Activated T-cell treated with anti-CD3 and anti-CD28 coated beads, Interleukin-2, amount 50 U/mL, for 72 hours (primary cell): ENCODE results near the gene OR10C1. TPM values are rescaled to one million over a fixed set of nuclear protein-coding genes. Genes with fewer than 3 reads are reported as not detected.

Experiments
- ATAC-seq, 2 donors: fragments of 150-1000 bp; cut with Tn5 transposase; replicated peaks in 1 of 2; 2 replicates each; pipeline ENCODE4 v1.10.0; 2021; ENCODE audit warnings: moderate library complexity in 2 of 2, mild to moderate bottlenecking in 1 of 2
- DNase-seq, 2 donors: peaks; one replicate each; pipeline ENCODE4 v3.0.0; 2021 to 2022; ENCODE audit warnings: mixed read lengths in 1 of 2
- H3K27ac Mint-ChIP-seq: one replicate; pipeline ENCODE4 v1.8.0; 2022; ENCODE audit warnings: mild to moderate bottlenecking, moderate library complexity, mixed read lengths
- H3K27me3 Mint-ChIP-seq: one replicate; pipeline ENCODE4 v1.8.0; 2022; ENCODE audit warnings: low read depth, mixed read lengths
- H3K36me3 Mint-ChIP-seq, 2 donors: one replicate each; pipeline ENCODE4 v1.8.0; 2022; ENCODE audit warnings: mixed read lengths in 2 of 2, mild to moderate bottlenecking in 1 of 2; ENCODE audit not compliant: insufficient read depth in 2 of 2
- H3K4me1 Mint-ChIP-seq: one replicate; pipeline ENCODE4 v1.8.0; 2022; ENCODE audit warnings: low read depth, mixed read lengths
- H3K4me3 Mint-ChIP-seq, 2 donors: one replicate each; pipeline ENCODE4 v1.8.0; 2022; ENCODE audit warnings: mild to moderate bottlenecking in 2 of 2, mixed read lengths in 2 of 2, moderate library complexity in 2 of 2
- H3K9me3 Mint-ChIP-seq, 2 donors: one replicate each; pipeline ENCODE4 v1.8.0; 2022; ENCODE audit warnings: mixed read lengths in 2 of 2
- total RNA-seq, 2 donors: library from RNA; stranded (reverse); gene quantifications; one replicate each; pipeline ENCODE4 v1.2.3, GENCODE V29; 2022

Gene OR10C1
- total RNA-seq, 2 donors from 2014 or later: not detected

DNA sequence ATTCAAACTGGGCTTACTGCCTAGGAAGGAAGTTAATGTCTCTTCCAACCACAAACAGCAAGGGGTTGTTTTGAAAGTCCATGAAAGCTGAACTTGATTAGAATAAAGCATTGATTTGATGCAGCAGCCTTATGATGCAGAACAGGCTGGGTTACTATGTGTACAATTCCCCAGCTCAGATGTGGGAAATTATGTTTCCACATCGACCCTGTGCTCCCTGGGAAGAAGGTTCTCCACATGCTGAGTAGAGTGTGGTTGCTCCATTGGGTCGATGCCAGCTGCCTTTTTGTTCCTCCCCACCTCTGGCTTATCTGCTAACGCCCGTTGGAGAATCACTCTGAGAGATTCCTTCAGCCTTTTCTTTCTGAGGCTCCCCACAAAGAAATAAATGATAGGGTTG lies 47.5 kb downstream of the OR10C1 start:
- Mint-ChIP-seq H3K27ac (no peak overlapping the region), H3K36me3 (no peaks in the 10 kb centered on the region), H3K27me3 (peaks cover 28% of the 10 kb centered on the region), H3K9me3 (no peaks in the 10 kb centered on the region), H3K4me3 (no peak overlapping the region), H3K4me1 (no peaks in the 10 kb centered on the region)
- ATAC-seq: no peak
- no peak for DNase-seq

GRCh38 chr6:29487131-29487530 lies 48.0 kb downstream of the OR10C1 start:
- Mint-ChIP-seq H3K4me1 (no peaks in the 10 kb centered on the region), H3K4me3 (no peak overlapping the region), H3K27me3 (peaks cover 29% of the 10 kb centered on the region), H3K9me3 (no peaks in the 10 kb centered on the region), H3K36me3 (no peaks in the 10 kb centered on the region), H3K27ac (no peak overlapping the region)
- no peak for DNase-seq
- ATAC-seq: no peak

DNA sequence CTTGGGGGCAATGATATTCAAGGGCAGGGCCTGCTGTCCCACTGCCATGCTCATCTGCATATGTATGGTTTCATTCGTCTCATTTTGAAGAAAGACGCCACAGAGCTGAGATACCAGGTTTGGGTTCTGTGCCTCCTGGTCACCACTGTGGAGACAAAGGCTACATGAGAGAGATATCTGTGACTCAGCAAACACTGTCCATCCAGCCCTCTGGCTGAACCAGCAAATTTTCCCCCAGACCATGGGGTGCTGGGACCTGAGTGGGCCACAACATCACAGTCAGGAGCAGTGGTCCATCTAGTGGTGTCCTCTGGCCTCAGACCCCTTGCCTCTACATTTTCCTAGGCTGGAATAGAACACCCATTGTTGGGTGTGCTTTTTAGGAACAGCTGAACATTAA lies 48.6 kb downstream of the OR10C1 start, which contains the start of gene MAS1L:
Gene MAS1L (minus strand): TSS at position 297 of the 400 bp plus-strand sequence. CDS start 54 bp downstream, at position 243.
- Mint-ChIP-seq H3K4me3 (no peak within 1 kb of the TSS), H3K27ac (no peak within 1 kb of the TSS), H3K27me3 (peaks cover 25% of the 10 kb centered on the region), H3K9me3 (no peaks in the 10 kb centered on the region), H3K36me3 (no peaks in the 10 kb centered on the region), H3K4me1 (no peaks in the 10 kb centered on the region)
- ATAC-seq (no peak), DNase-seq (no peak)

GRCh38 chr6:29488874-29489273 lies 49.8 kb downstream of the OR10C1 start:
- Mint-ChIP-seq H3K4me3 (no peak overlapping the region), H3K27ac (no peak overlapping the region), H3K4me1 (no peaks in the 10 kb centered on the region), H3K27me3 (peaks cover 18% of the 10 kb centered on the region), H3K36me3 (no peaks in the 10 kb centered on the region), H3K9me3 (no peaks in the 10 kb centered on the region)
- no peak for DNase-seq
- no peak for ATAC-seq

DNA sequence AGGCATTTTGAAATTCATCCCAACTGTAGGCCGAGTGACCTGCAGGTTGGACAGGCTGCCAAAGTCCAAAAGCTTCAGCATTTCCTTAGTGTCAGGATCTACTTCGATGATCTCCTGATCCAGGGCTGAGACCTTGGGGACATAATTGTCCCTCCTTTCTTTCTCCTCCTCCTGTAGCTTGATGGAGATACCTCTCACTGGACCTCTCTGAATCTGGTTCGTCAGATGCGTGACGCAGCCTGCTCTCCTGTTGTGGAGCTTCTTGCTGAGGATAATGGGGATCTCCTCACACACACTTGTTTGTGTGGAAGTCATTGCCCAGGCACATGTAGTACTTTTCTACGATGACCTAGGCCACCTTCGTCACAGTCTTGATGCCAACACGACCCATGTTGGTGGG lies 50.2 kb downstream of the OR10C1 start:
- DNase-seq: no peak
- Mint-ChIP-seq H3K27ac (no peak overlapping the region), H3K4me3 (no peak overlapping the region), H3K36me3 (no peaks in the 10 kb centered on the region), H3K4me1 (no peaks in the 10 kb centered on the region), H3K9me3 (no peaks in the 10 kb centered on the region), H3K27me3 (peaks cover 18% of the 10 kb centered on the region)
- no peak for ATAC-seq

- Mint-ChIP-seq H3K4me1 (no peaks in the 10 kb centered on the region), H3K27me3 (peaks cover 23% of the 10 kb centered on the region), H3K27ac (no peak overlapping the region), H3K4me3 (no peak overlapping the region), H3K36me3 (no peaks in the 10 kb centered on the region), H3K9me3 (no peaks in the 10 kb centered on the region)
- ATAC-seq (peak in 1 of 2 donors; percentile 34), DNase-seq (no peak)
These were observed 50.9 kb downstream of the OR10C1 start for GRCh38 chr6:29490055-29490454.

- Mint-ChIP-seq H3K27me3 (peaks cover 26% of the 10 kb centered on the region), H3K36me3 (no peaks in the 10 kb centered on the region), H3K4me1 (no peaks in the 10 kb centered on the region), H3K9me3 (no peaks in the 10 kb centered on the region), H3K4me3 (no peak overlapping the region), H3K27ac (no peak overlapping the region)
- no peak for ATAC-seq
- DNase-seq: no peak
These were observed 51.4 kb downstream of the OR10C1 start for GRCh38 chr6:29490552-29490951.

Other genes starting within 250 kb of the OR10C1 start
- gene OR14J1, start 137.6 kb upstream of the OR10C1 start, total RNA-seq: not detected
- gene OR5V1, start 70.4 kb upstream of the OR10C1 start, total RNA-seq: not detected
- not detected for gene OR12D3, start 64.0 kb upstream of the OR10C1 start, total RNA-seq
- gene OR12D2, start 43.7 kb upstream of the OR10C1 start, total RNA-seq: not detected
- gene OR12D1, start 24.4 kb upstream of the OR10C1 start, total RNA-seq: not detected
- gene OR11A1, start 17.8 kb downstream of the OR10C1 start, total RNA-seq: not detected
- not detected for gene OR2H1, start 17.8 kb downstream of the OR10C1 start, total RNA-seq
- not detected for gene MAS1L, start 48.6 kb downstream of the OR10C1 start, total RNA-seq
- 1 to 10 TPM; 1.3 to 2.1 TPM for gene UBD, start 120.4 kb downstream of the OR10C1 start, total RNA-seq
- gene OR2H2, start 145.8 kb downstream of the OR10C1 start, total RNA-seq: not detected
- 10 to 100 TPM; 21.7 to 26.6 TPM for gene GABBR1, start 193.9 kb downstream of the OR10C1 start, total RNA-seq
- not detected for gene MOG, start 217.8 kb downstream of the OR10C1 start, total RNA-seq
- 1 to 10 TPM in 1 of 2 donors, not detected in 1; 6.3 TPM for gene ZFP57, start 241.8 kb downstream of the OR10C1 start, total RNA-seq